ES-I3 (cell line): ENCODE data around the gene PSAPL1.

Experiments used
- H3K36me3 ChIP-seq: 2 replicates; pipeline ENCODE4 v1.6.1; 2013; ENCODE audit warnings: mild to moderate bottlenecking, low read length, control low read depth, moderate library complexity; ENCODE audit not compliant: insufficient read depth
- H3K4me1 ChIP-seq: 2 replicates; pipeline ENCODE4 v1.6.1; 2013; ENCODE audit warnings: mild to moderate bottlenecking, control low read depth, low read length; ENCODE audit not compliant: insufficient read depth
- H3K9ac ChIP-seq: 2 replicates; pipeline ENCODE4 v1.6.1; 2013; ENCODE audit warnings: low read depth, mild to moderate bottlenecking, low read length, moderate library complexity
- H3K9me3 ChIP-seq: 2 replicates; pipeline ENCODE4 v1.6.1; 2013; ENCODE audit warnings: mild to moderate bottlenecking, low read length, moderate library complexity; ENCODE audit not compliant: control insufficient read depth, insufficient read depth

Gene PSAPL1

GRCh38 chr4:7422898-7423180, 11.9 kb downstream of the PSAPL1 start:
- no peaks in the 10 kb centered on the region for H3K36me3 ChIP-seq
- no peak overlapping the region for H3K9ac ChIP-seq
- H3K4me1 ChIP-seq, result peaks cover 6% of the 10 kb centered on the region; the same call in 1 of the 2 replicates
- no peaks in the 10 kb centered on the region for H3K9me3 ChIP-seq

- H3K36me3 ChIP-seq, result no peaks in the 10 kb centered on the region
- no peaks in the 10 kb centered on the region for H3K9me3 ChIP-seq
- no peak overlapping the region for H3K9ac ChIP-seq
- peaks cover 3% of the 10 kb centered on the region; the same call in 1 of the 2 replicates for H3K4me1 ChIP-seq
Measured at GRCh38 chr4:7422151-7422897, 12.4 kb downstream of the PSAPL1 start.

GRCh38 chr4:7421356-7422150, 13.2 kb downstream of the PSAPL1 start:
- Histone ChIP-seq H3K9ac (no peak overlapping the region), H3K36me3 (no peaks in the 10 kb centered on the region), H3K4me1 (no peaks in the 10 kb centered on the region), H3K9me3 (no peaks in the 10 kb centered on the region)

- Histone ChIP-seq H3K4me1 (no peaks in the 10 kb centered on the region), H3K9ac (no peak overlapping the region), H3K9me3 (no peaks in the 10 kb centered on the region)
Measured at GRCh38 chr4:7420661-7421040, 14.1 kb downstream of the PSAPL1 start.

GRCh38 chr4:7419961-7420660, 14.6 kb downstream of the PSAPL1 start:
- H3K36me3 ChIP-seq, result no peaks in the 10 kb centered on the region
- H3K9me3 ChIP-seq, result no peaks in the 10 kb centered on the region
- peaks cover 4% of the 10 kb centered on the region for H3K4me1 ChIP-seq
- no peak overlapping the region for H3K9ac ChIP-seq

More at GRCh38 chr4:7420661-7421040, 14.1 kb downstream of the PSAPL1 start:
- no peaks in the 10 kb centered on the region for H3K36me3 ChIP-seq

- Histone ChIP-seq H3K9ac (no peak overlapping the region), H3K36me3 (no peaks in the 10 kb centered on the region), H3K4me1 (peaks cover 7% of the 10 kb centered on the region), H3K9me3 (no peaks in the 10 kb centered on the region)
Measured at GRCh38 chr4:7418131-7418943, 16.4 kb downstream of the PSAPL1 start.

GRCh38 chr4:7417639-7418038, 17.1 kb downstream of the PSAPL1 start:
- Histone ChIP-seq H3K9me3 (no peaks in the 10 kb centered on the region), H3K36me3 (no peaks in the 10 kb centered on the region), H3K9ac (no peak overlapping the region), H3K4me1 (peaks cover 7% of the 10 kb centered on the region)

- H3K36me3 ChIP-seq, result no peaks in the 10 kb centered on the region
- H3K9me3 ChIP-seq, result no peaks in the 10 kb centered on the region
- H3K9ac ChIP-seq, result no peak overlapping the region
- peaks cover 7% of the 10 kb centered on the region for H3K4me1 ChIP-seq
Measured at GRCh38 chr4:7416745-7417432, 17.8 kb downstream of the PSAPL1 start.

GRCh38 chr4:7415927-7416686, 18.6 kb downstream of the PSAPL1 start:
- H3K9ac ChIP-seq, result no peak overlapping the region
- H3K36me3 ChIP-seq, result no peaks in the 10 kb centered on the region
- peaks cover 7% of the 10 kb centered on the region for H3K4me1 ChIP-seq
- no peaks in the 10 kb centered on the region for H3K9me3 ChIP-seq

GRCh38 chr4:7414736-7415510, 19.8 kb downstream of the PSAPL1 start:
- Histone ChIP-seq H3K9ac (no peak overlapping the region), H3K4me1 (peaks cover 7% of the 10 kb centered on the region), H3K36me3 (no peaks in the 10 kb centered on the region), H3K9me3 (no peaks in the 10 kb centered on the region)

- Histone ChIP-seq H3K9me3 (no peaks in the 10 kb centered on the region), H3K36me3 (no peaks in the 10 kb centered on the region), H3K4me1 (peaks cover 7% of the 10 kb centered on the region), H3K9ac (no peak overlapping the region)
Measured at GRCh38 chr4:7414046-7414445, 20.7 kb downstream of the PSAPL1 start.

GRCh38 chr4:7412554-7412912, 22.2 kb downstream of the PSAPL1 start:
- no peak overlapping the region for H3K9ac ChIP-seq
- H3K9me3 ChIP-seq, result no peaks in the 10 kb centered on the region
- peaks cover 7% of the 10 kb centered on the region for H3K4me1 ChIP-seq

More at GRCh38 chr4:7412554-7412912, 22.2 kb downstream of the PSAPL1 start:
- no peaks in the 10 kb centered on the region for H3K36me3 ChIP-seq
